HepG2 (cell line): ENCODE results near the gene ABRACL. TPM values are rescaled to one million over a fixed set of nuclear protein-coding genes. Genes with fewer than 3 reads are reported as not detected.

ENCODE experiments used
- BRD4 ChIP-seq: sonication (generic); formaldehyde crosslinking; IDR thresholded peaks from 2 replicates; pipeline ENCODE4 v1.4.0; 2020; ENCODE audit warnings: missing genetic modification reagents
- CHD4 ChIP-seq: fragments of 200-600 bp; sonication (generic); IDR thresholded peaks from 2 replicates; pipeline ENCODE4 v1.7.0; 2017; ENCODE audit warnings: mild to moderate bottlenecking, low read length, borderline replicate concordance
- EHMT2 ChIP-seq: fragments of 200-600 bp; sonication (generic); IDR thresholded peaks from 2 replicates; pipeline ENCODE4 v1.7.0; 2017; ENCODE audit warnings: antibody characterized with exemption, low read depth, low read length, borderline replicate concordance
- GABPA ChIP-seq, 2 experiments: IDR thresholded peaks; 2 replicates each; pipeline ENCODE4 v1.6.1; 2011 to 2016; ENCODE audit warnings: low read depth in 2 of 2, low read length in 1 of 2, missing biosample characterization in 1 of 2, missing genetic modification characterization in 1 of 2
- HOXA5 ChIP-seq: sonication (generic); formaldehyde crosslinking; IDR thresholded peaks from 2 replicates; pipeline ENCODE4 v1.4.0; 2020; ENCODE audit warnings: missing genetic modification reagents
- KIAA2018 ChIP-seq: sonication (generic); formaldehyde crosslinking; IDR thresholded peaks from 2 replicates; pipeline ENCODE4 v1.5.0; 2020; ENCODE audit warnings: mild to moderate bottlenecking, missing genetic modification reagents, borderline replicate concordance
- NAIF1 ChIP-seq: sonication (generic); formaldehyde crosslinking; IDR thresholded peaks from 2 replicates; pipeline ENCODE4 v1.5.0; 2020; ENCODE audit warnings: mild to moderate bottlenecking, missing genetic modification reagents, borderline replicate concordance
- NFYB ChIP-seq: sonication (generic); formaldehyde crosslinking; IDR thresholded peaks from 2 replicates; pipeline ENCODE4 v1.4.0; 2020; ENCODE audit warnings: missing genetic modification reagents
- TBX3 ChIP-seq: fragments of 450-650 bp; IDR thresholded peaks from 2 replicates; pipeline ENCODE4 v1.6.1; 2017; ENCODE audit warnings: antibody characterized with exemption, mild to moderate bottlenecking, inconsistent platforms, borderline replicate concordance
- WIZ ChIP-seq: sonication (generic); formaldehyde crosslinking; IDR thresholded peaks from 2 replicates; pipeline ENCODE4 v1.5.1; 2020; ENCODE audit warnings: mild to moderate bottlenecking, missing genetic modification reagents
- ZFP82 ChIP-seq: sonication (generic); formaldehyde crosslinking; IDR thresholded peaks from 2 replicates; pipeline ENCODE4 v1.5.1; 2020; ENCODE audit warnings: mild to moderate bottlenecking, missing genetic modification reagents, borderline replicate concordance
- ZNF121 ChIP-seq: sonication (generic); formaldehyde crosslinking; IDR thresholded peaks from 2 replicates; pipeline ENCODE4 v1.5.0; 2020; ENCODE audit warnings: mild to moderate bottlenecking, missing genetic modification reagents
- ZNF230 ChIP-seq: sonication (generic); formaldehyde crosslinking; IDR thresholded peaks from 2 replicates; pipeline ENCODE4 v1.4.0; 2020; ENCODE audit warnings: mild to moderate bottlenecking, missing genetic modification reagents
- ZNF264 ChIP-seq: sonication (generic); formaldehyde crosslinking; IDR thresholded peaks from 2 replicates; pipeline ENCODE4 v1.4.0; 2020; ENCODE audit warnings: missing genetic modification reagents
- ZNF317 ChIP-seq: sonication (generic); formaldehyde crosslinking; IDR thresholded peaks from 2 replicates; pipeline ENCODE4 v1.5.0; 2020; ENCODE audit warnings: mild to moderate bottlenecking, missing genetic modification reagents
- ZNF430 ChIP-seq: sonication (generic); formaldehyde crosslinking; IDR thresholded peaks from 2 replicates; pipeline ENCODE4 v1.9.0; 2021; ENCODE audit warnings: mild to moderate bottlenecking, missing genetic modification reagents
- ZNF543 ChIP-seq: sonication (generic); formaldehyde crosslinking; IDR thresholded peaks from 2 replicates; pipeline ENCODE4 v1.4.0; 2020; ENCODE audit warnings: mild to moderate bottlenecking, missing genetic modification reagents
- ZNF552 ChIP-seq: sonication (generic); formaldehyde crosslinking; IDR thresholded peaks from 2 replicates; pipeline ENCODE4 v1.9.0; 2022; ENCODE audit warnings: missing genetic modification reagents, mild to moderate bottlenecking, borderline replicate concordance
- ZNF710 ChIP-seq: sonication (generic); formaldehyde crosslinking; IDR thresholded peaks from 2 replicates; pipeline ENCODE4 v1.5.0; 2020; ENCODE audit warnings: mild to moderate bottlenecking, missing genetic modification reagents, borderline replicate concordance
- ZNF746 ChIP-seq: sonication (generic); formaldehyde crosslinking; IDR thresholded peaks from 2 replicates; pipeline ENCODE4 v1.8.0; 2022; ENCODE audit warnings: mild to moderate bottlenecking, missing genetic modification reagents
- polyA plus RNA-seq, 8 experiments: library from polyadenylated mRNA; depleted of rRNA in 3 of 8; stranded (reverse) in 7 of 8; unstranded in 1 of 8; fragments of >200 nt; fragmentation: Illumina TruSeq in 4 of 8; extraction: Trizol in 4 of 8; gene quantifications; 2 replicates each; pipeline versions ENCODE4 v1.2.1 to v1.2.3, GENCODE V29; 2011 to 2016; ENCODE audit warnings: low read depth in 4 of 8, missing spikeins in 1 of 8, mixed read lengths in 1 of 8; ENCODE audit not compliant: insufficient read depth in 1 of 8
- total RNA-seq, 5 experiments: library from RNA; depleted of rRNA; stranded (reverse); fragments of >200 nt; fragmentation: Illumina TruSeq; extraction: Trizol; gene quantifications; 2 replicates each; pipeline ENCODE4 v1.2.3, GENCODE V29; 2016; ENCODE audit warnings: low read depth in 1 of 5

Gene ABRACL
- total and polyA plus RNA-seq, 2 of the 13 experiments (the other 11 are each of a cell fraction or from before 2014, with no cell fraction given) = 1.4 to 5.4 TPM

- TF ChIP-seq HOXA5 (CRISPR knock-in tag) = peak; percentile 83
- TF ChIP-seq KIAA2018 (CRISPR knock-in tag) = no peak
- peak; percentile 67; the same call in 1 of the 2 replicates for TF ChIP-seq ZNF230 (CRISPR knock-in tag)
- TF ChIP-seq BRD4 (CRISPR knock-in tag) = peak; percentile 88
- TF ChIP-seq EHMT2 = no peak
- peak; percentile 92; the same call in 1 of the 2 replicates for TF ChIP-seq ZNF710 (CRISPR knock-in tag)
- peak; percentile 51; the same call in 1 of the 2 replicates for TF ChIP-seq ZNF552 (CRISPR knock-in tag)
- TF ChIP-seq NAIF1 = peak; percentile 80; the same call in 1 of the 2 replicates
- TF ChIP-seq ZNF430 = peak; percentile 76
- TF ChIP-seq ZNF543 = no peak
- TF ChIP-seq GABPA (IDR thresholded peaks at IDR 0.05; ENCODE audit: low read depth, low read length) = peak; percentile 38
- peak; percentile 60; the same call in 1 of the 2 replicates for TF ChIP-seq GABPA (CRISPR knock-in tag; IDR thresholded peaks at IDR 0.05; ENCODE audit: low read depth)
- TF ChIP-seq TBX3 = no peak
- TF ChIP-seq ZNF264 (CRISPR knock-in tag) = peak; percentile 66; the same call in 1 of the 2 replicates
- TF ChIP-seq ZNF317 (CRISPR knock-in tag) = peak; percentile 85
- TF ChIP-seq WIZ (CRISPR knock-in tag) = no peak
- 0 out of 2 replicates have a peak, but pooled peaks have one; percentile 24 for TF ChIP-seq NFYB (CRISPR knock-in tag)
- peak; percentile 77 for TF ChIP-seq ZNF746 (CRISPR knock-in tag)
- no peak for TF ChIP-seq CHD4
- TF ChIP-seq ZFP82 (CRISPR knock-in tag) = no peak; the same call in 1 of the 2 replicates
- peak; percentile 85 for TF ChIP-seq ZNF121 (CRISPR knock-in tag)
Measured at GRCh38 chr6:138987643-138988468, 40.7 kb upstream of the ABRACL start, which contains the start of gene REPS1 (continued).
